GM19395 (cell line): ENCODE results near the gene SYNDIG1.

Experiments
- ATAC-seq: cut with Tn5 transposase; IDR thresholded peaks from one replicate; pipeline ENCODE4 v1.9.1; 2021; ENCODE audit warnings: mild to moderate bottlenecking, moderate library complexity; ENCODE audit not compliant: unreplicated experiment

The SYNDIG1 gene

DNA sequence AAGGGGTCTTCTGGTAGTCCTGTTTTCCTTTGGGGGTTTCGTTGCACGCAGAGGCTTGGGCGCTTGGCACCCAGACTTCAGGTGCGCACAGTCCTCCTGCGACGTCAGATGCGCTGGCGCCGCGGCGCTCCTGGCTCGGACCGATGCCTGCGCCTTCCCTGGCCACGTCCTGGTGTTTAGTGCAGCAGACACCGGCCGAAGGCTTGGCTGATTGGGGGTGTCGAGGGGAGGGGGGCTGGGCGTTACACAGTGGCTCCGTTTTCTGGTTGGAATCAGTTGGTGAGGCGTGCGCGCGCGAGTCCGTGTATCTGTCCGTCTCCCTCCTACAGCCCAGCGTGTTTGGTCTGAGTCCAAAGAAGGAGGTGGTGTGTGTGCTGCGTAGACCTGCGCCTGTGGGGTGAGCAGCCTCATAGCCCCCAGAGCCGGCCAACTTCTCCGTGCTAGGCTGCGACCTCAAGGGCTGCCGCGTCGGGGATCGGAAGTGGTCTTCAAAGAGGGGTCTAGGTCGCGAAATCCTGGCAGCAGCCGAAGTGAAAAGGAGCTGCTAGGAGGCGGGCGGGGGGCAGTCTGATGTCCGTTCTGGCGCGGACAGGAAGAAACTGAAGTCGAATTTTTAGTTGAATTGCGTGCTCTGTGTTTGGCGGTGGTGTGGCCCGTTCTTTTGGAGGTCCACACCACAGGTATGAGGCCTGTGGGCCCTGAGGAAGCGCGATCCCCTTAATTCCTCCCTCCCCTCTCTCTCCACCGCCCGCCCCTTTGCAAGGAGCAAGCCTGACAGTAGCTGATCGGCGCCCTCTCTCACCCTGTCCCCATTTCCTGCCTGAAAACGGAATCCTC is 1.5 kb downstream of the SYNDIG1 start:
- ATAC-seq = no peak

DNA sequence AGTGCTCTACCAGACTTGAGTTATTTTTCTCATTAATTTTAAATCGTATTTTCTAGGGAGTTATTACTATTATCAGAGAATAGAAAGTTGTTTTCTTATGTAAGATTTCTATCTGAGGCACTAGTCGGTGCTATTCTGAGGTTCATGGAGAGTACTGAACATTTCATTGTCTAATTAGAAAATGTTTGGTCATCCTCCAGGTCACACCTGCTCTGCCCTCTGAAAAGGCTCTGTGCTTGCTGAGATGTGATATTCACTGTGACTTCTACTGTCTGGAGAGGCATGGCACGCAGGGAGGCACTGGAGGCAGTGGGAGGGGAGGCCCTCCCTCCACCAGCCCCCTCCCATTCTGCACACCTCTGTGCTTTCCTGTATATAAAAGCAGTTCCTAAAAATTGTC is 3.0 kb downstream of the SYNDIG1 start:
- no peak for ATAC-seq

DNA sequence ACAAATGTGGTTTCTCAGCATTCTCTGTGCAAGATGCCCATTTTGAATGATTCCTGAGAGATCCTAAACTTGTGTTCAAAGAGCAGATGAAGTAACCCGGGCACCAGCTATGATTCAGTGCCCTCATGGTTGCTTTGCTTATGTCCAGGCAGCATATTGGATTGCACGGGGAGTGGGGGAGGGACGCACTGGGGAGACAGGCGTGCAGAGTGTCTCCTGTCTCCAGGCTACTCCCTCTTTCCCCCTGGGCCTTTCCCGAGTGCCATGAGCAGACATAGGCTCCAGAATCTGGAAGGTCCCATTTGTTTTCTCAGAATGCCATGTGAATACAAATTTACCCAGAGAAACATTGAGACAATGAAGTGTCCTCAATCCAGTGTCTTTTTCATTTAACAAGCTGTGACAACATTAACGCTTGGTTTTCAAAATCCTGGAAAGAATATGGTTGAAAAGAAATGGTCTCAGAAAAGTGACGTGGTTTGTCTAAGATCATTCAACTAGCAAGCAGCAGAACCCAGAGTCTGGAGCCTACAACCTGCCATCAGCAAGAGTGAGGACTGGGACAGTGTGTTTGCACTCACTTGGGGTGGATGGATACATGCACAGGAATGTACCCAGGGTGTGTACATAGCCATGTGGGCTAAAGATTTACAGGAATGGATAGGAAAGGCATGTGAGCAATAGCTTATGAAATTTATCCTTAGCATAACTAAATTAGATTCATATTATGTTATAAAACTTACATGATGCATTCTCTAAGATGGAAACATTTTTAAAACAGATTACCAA is 4.2 kb downstream of the SYNDIG1 start:
- ATAC-seq = no peak

DNA sequence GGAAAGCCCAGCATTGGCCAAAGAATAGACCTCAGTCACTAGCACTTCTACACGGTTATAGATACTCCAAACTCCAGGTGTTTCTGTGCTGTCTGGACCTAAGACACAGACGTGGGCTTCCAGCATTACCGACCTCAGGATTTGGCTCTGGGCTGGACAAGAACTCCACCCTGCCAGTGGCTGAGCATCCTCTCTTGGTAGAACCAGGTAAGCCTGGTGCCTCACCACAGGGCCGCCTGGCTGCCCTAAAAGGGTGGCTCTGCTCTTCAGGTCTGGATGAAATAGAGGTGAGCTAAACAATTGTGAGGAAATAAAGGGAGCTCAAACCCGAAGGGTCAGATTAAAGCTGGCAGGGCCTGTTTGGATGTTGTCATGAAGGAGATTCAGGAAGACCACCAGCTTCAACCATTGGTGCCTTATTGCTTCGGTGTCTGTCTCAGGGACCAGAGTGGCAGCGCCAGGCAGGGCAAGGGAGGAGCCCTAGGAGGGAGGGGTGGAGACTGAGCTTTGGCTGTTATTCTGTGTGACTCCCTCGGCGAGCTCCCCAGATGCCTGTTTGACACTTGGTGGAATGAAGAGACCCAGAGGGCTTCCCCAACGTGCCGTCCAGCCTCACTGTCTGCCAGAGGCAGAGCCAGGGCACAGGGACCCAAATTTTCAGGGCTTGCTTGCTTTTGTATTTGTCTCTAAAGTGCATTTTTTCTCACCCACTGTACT is 8.6 kb downstream of the SYNDIG1 start:
- ATAC-seq = no peak

DNA sequence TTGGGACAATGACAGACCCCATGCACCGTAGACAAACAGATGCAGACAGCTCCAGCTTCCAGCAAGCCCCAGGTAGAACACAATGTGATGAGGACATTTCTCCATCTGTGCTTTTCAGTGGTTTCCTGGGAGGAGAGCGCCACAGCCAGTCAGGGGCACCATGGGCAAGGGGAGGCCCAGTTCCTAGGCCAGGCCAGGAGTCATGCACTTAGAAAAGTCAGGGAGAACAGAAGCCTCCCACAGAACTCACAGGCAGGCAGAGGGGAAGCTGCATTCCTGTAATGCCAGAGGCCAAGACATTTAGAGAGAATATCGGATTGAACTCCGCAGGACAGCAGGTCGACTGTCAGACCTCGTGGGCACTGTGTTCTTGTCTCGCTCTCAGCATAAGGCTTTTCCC is 9.2 kb downstream of the SYNDIG1 start:
- no peak for ATAC-seq

DNA sequence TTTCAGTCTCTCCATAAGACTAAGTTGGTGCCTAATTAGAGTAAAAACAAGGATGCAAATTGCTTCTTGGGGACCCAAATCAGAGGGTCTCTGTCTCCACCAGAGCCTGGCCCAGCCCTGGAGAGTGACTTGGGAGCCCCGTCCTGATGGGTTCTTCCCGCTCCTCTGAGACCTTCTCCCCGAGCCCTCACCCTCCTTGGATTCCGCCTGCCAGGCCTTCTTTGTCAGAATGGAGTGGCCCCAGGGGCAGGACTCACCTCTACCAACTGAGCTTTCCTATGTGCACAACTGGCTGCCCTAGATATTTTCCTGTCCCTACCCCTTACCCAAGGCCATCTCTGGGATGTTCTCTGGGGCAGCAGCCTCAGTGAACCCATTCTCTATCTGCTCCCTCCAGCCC is 9.7 kb downstream of the SYNDIG1 start:
- no peak for ATAC-seq

DNA sequence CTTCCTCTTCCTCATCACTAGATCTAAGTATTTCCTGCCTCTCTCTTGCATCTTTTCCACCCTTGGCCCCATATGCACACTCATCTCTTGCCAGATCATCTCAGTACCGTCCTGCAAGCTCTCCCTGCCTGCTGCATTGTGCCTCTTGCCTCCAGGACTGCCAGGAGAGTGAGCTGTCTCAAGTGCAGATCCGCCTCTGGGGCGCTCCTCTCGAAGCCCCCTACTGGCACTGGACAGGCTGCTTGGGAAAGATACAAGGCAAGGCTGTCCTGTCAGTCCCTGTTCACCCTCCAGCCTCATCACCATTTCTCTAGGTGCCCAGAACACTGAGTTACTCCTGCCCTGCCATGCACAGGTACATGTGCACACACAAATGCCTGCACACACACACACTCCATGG is 10.2 kb downstream of the SYNDIG1 start:
- ATAC-seq = no peak

DNA sequence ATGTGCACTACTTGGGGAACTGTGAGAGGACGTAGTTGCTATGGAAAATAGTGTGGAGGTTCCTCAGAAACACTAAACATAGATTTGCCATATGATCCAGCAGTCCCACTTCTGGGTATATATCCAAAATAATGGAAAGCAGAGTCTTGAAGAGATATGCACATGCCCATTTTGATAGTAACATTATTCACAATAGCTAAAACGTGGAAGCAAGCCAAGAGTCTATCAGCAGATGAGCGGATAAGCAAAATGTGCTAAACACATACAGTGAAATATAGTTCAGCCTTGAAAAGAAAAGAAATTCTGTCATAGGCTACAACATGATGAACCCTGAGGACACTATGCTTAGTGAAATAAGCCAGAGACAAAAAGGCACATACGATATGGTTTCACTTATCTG is 11.1 kb downstream of the SYNDIG1 start:
- no peak for ATAC-seq

DNA sequence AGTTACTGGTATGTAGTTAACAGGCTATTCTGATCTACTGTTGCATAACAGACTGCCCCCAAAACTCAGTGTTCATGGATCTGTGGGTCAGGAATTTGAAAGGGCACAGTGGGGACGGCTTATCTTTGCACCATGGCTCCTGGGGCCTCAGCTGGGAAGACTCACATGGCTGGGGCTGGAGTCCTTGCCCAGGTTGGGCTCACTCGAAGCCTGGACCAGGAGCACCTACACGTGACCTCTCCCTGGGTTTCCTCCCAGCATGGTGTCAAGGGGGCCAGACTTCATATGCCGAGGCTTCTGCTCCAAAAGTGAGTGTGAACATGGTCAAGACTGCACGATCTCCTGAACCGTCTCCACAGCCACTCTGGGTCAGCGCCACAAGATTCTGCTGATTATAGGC is 11.7 kb downstream of the SYNDIG1 start:
- ATAC-seq = no peak

DNA sequence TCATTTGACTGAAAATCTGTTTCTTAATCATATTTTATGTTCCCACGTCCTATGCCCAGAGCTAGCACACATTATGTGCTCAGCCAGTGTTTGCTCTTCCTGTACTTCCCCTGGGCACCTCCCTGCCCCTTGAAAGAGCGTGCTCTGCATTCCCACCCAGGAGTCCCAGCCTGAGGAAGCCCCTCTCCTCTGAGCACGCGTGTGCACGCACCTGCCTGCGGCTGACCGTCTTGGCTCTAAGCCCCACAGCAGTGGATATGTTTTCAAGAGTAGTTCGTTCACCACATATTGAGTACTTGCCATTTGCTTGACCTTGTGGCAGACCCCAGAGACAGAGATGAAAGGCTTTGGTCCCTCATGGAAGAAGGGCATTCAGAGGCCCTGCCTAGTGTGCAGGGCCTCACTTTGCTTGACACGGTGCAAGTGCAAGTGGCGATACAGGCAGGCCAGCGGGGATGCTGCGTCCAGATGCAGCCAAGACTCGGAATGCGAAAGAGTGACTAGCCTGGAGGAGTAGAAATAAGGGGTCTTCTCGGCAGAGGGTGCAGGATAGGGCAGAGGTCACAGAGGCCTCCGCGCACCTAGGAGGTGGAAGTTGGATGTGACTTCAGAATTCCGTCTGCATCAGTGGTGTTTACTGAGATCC is 14.1 kb downstream of the SYNDIG1 start:
- no peak for ATAC-seq

DNA sequence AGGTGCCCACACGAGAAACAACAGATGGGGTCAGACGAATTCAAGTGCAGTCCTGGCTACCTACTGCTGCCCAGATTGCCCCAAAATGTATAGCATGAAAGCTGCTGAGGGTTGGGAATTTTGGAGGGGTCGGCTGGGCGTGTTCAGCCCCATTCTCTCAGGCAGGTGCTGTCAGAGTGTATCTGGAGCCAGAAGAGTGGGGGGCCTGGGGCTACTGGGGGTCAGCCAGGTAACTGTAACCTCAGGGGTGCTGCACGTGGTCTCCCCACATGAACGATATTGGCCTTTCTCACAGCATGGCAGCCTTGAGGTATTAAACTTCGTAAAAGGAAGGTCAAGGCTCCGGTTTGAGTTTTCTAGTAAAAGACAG is 14.6 kb downstream of the SYNDIG1 start:
- ATAC-seq = no peak

DNA sequence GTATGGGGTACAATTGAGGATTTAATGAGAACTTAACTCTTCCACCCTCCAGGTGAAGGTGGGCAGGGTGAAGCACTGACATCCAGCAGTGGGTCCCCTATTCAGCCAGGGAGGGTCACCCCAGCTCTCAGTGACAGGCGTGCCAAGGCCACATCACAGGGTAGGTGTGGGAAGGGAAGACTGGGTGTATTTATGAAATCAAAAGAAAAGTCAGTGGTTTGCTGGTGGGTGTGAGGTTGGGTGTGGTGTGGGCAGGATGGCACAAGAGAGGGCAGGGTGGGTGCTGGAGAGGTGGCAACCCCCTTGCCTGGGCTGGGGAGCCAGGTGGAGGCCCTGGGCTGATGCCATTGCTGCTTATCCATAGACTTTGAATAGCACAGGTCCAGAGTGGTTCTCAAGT is 16.6 kb downstream of the SYNDIG1 start:
- no peak for ATAC-seq

DNA sequence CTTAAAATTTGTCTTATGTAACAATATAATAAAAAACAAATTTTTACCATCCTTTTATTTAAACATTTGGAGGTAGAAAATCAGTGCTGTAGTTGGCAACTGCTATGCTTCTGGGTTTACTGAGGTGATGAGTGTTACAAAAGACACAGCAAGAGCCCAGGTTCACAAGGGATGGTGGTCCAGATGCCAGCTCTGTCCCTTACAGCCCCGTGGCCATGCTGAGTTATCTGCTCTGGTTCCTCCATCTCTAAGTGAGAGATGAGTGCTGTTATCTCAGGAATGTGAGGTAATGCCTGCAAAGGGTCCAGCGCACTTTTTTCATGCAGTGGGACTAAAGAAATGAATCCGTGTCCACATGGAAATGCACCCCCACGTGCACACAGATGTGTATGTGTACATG is 17.8 kb downstream of the SYNDIG1 start:
- no peak for ATAC-seq

DNA sequence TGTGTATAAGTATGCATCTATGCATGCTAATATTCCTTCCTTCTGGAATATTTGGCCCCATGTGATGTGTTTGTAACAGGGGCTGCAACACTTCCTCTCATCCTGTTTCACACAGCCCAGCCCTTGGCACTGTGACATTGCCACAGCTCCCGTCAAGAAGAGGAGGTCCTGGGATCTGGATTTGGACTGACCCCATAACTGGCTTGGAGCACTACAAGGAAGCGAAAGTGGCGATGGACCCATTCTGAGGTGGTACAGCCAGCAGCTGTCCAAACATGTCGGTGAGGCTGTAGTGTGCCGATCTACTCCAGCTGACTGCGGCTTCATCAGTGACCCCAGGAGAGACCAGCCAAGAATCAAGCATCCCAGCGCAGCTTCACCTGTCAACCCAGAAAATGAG is 18.2 kb downstream of the SYNDIG1 start:
- ATAC-seq = no peak

DNA sequence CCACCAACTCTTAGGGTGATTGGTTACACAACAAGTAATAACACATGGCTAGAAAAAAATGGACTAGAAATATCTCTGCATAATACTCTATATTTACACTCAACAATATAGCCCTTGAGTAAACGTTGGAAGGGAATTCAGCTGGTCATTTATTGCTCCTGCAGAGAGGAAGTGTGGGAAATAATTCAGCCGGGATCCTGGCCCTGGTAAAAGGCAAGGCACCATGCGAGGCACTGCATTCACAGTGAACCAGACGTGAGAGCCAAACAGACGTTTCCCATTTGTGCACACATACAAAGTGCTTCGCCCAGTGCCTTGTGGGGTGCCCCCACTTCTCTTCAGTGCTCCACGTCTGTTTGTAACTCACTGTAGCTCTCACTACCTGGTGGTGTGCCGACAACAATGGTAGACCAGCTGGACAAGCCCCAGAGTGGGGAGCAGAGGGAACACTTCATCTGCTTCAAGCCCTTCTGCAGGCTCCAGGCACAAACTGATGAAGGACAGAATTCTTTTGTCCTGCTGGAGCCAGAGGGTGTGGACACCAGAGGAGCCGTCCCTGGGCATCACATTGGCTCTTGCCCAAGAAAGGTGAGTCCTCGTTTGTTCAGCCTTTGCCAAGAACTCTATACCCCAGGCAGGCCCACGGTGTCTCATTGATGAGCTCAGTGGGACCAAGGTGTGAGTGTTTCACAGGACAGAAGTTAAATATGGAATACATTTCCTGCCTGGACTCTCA is 18.8 kb downstream of the SYNDIG1 start:
- ATAC-seq = no peak

DNA sequence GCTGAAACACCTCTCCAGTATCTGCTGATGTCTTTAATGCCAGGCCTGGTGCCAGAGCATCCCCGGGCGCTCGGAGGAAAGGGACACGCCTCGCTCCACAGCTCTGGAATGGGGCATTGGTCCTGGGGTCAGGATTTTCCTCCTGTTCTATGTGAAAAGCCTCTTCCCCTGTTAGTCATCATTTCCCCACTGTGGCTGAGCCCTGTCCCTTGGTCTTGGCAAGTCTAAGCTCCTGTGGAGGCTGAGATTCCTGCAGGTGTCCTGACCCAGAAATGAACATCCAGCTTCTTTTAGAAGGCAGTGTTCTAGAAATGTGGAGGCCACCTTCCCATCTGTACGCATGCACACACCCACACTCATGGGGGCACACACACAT is 19.4 kb downstream of the SYNDIG1 start:
- ATAC-seq = no peak

DNA sequence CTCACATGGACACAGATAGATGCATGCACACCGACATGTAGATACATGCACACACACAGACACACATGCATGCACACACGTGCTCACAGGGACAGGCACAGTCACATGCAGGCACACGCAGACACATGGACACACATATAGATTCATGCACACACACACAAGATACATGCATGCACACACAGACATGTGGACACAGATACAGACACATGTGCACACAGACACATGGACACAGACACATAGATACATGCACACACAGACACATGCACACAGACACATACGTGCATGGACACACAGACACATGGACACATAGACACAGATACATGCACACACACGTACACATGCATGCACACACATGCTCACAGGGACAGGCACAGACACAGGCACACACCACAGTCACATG is 19.8 kb downstream of the SYNDIG1 start:
- ATAC-seq = no peak

DNA sequence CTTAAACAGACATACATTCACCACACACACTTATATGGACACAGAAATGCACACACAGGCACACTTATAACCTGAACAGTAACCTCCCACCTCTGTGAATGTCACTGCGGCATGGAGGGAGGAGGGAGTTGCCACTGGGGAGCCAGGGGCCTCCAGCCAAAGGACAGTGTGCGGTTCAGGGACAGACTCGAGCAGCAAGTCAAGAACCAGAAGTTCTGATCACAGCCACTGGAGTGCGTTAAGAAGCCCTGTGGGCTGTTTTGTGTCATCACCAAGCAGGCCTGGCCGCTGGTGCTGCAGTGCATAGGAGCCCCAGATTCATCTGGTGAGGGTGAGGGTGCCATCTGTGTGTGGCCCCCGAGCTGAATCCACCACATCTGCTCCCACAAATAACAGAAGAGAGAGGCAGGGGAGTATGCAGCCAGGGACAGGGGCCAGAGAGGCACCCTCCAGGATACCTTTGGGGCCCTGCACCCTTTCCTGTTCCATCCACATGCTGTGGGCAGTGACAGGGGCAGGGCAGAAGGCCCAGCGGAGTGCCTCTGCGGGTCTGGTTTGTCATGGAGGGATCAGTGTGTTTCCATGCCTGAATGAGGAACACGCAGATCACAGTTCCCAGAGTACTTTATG is 20.3 kb downstream of the SYNDIG1 start:
- no peak for ATAC-seq

DNA sequence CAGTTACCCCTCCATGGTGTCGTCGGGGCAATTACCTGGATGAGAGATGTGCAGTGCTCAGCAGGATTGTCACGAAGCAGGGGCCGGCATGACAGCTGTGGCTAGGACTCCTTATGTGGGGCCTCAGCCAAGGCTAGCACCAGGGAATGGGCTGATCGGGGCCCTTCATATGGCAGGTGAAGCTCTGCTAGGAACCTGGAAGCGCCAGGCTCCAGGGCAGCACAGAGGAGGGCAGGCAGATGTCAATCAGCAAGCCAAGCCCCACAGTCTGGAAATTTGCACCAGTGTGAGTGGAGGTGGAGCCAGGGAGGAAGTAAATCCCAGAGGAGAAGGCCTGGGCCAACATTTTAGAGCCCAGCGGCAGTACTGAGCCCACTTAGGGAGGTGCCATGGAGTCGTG is 21.2 kb downstream of the SYNDIG1 start:
- no peak for ATAC-seq

DNA sequence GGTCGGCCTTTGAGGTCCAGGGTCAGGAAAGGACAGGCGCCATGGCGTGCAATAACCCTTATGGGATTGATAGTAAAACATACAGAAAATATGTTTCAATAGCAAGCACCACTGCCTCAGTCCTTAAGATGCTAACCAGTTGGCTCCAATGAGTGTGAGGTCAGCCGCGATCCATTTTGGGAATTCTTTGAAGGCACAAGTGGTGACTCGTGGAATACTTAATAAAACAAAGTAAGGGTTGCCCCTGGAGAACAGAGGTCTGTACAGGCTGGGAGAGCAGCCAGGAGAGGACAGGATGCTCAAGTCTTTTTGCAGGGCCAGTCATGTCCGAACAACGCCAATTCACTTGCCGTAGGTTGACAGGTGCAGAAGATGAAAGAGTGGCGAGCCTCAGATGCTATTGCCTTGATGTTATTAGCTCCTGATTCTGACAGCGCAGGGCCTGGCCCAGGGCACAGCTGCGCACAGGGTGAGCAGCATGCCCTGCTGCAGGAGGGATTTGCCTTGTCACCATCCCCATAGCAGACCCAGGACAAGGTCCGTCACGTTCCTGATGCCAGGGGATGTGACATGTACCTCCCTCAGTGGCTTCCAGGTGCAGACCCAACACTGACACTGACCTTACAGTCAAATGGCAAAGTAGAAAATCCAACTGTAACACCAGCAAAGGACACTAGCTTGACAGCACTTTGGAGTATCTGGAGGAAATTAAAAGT is 21.8 kb downstream of the SYNDIG1 start:
- no peak for ATAC-seq
